Body of pancreas (tissue), 4 donors: ENCODE measurements around the gene PWWP2B.

ENCODE experiments used
- CTCF ChIP-seq, 7 experiments: fragments of 450-650 bp in 4 of 7; fragments of 200-600 bp in 3 of 7; sonication (generic) in 3 of 7; IDR thresholded peaks; one replicate each; pipeline ENCODE4 v1.5.1; 2016 to 2019; ENCODE audit warnings: antibody characterized with exemption in 7 of 7
- POLR2A ChIP-seq, 3 donors: fragments of 450-650 bp; IDR thresholded peaks; one replicate each; pipeline ENCODE4 v1.6.1; 2016; ENCODE audit warnings: antibody characterized with exemption in 3 of 3, mild to moderate bottlenecking in 2 of 3

GRCh38 chr10:132375116-132375794, 21.7 kb upstream of the PWWP2B start:
- TF ChIP-seq CTCF (IDR thresholded peaks at IDR 0.05) (no peak), POLR2A (IDR thresholded peaks at IDR 0.05) (no peak)
